T47D (cell line): Measurements from ENCODE around the gene C7orf33.

Experiments
- DNase-seq, 2 experiments: peaks; one replicate each; pipeline versions ENCODE4 v3.0.0 to v3.0.0-alpha.2; 2011 to 2012; ENCODE audit warnings: low read depth in 1 of 2, low spot score in 1 of 2
- JUND ChIP-seq: IDR thresholded peaks from 2 replicates; pipeline ENCODE4 v1.6.1; 2012; ENCODE audit warnings: low read depth
- in situ Hi-C: cut with HindIII; loops from 2 replicates; pipeline ENCODE4 v1.10.0; 2016; ENCODE audit warnings: low sequenced_read_pairs, low pct_unique_long_range_greater_than_20kb

The C7orf33 gene

DNA sequence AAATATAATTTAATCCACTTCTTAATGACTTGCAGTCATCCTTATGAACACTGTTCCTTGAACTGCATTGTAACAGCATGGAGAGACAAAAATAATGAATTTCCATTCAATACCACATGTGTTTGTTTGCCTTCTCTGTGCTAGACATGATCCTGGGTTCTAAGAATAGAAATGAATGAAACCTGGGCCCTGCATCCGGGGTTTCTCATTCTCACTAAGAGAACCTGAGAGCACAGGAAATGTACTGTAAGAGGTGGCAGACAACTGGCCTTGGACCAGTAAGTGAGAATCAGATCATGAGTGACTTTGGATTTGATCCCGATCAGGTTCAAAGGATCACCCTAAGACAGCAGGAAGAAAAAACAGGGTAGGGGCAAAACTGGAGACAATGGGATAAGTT is 70.9 kb downstream of the C7orf33 start:
- DNase-seq, result no peak
- TF ChIP-seq JUND, result no peak
- in situ Hi-C loops, result no loop called here

DNA sequence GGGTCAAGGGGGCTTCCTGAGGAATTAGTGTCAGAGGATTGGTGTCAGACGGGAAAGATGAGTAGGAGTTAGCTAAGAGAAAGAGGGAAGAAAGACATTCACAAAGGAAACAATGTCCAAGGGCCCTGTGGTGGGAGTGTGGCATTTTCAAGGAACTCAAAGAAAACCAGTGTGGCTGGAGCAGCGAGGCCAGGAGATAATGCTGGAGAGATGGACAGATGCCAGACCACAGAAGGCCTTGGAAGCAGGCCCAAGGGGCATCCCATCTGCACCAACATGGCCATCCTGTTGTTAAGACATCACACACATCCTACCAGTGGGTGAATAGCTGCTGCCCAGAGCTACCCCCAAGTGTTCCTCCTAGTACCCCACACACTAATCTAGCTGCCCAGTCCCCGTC is 72.1 kb downstream of the C7orf33 start:
- DNase-seq, result no peak
- in situ Hi-C loops, result no loop called here
- no peak for TF ChIP-seq JUND

DNA sequence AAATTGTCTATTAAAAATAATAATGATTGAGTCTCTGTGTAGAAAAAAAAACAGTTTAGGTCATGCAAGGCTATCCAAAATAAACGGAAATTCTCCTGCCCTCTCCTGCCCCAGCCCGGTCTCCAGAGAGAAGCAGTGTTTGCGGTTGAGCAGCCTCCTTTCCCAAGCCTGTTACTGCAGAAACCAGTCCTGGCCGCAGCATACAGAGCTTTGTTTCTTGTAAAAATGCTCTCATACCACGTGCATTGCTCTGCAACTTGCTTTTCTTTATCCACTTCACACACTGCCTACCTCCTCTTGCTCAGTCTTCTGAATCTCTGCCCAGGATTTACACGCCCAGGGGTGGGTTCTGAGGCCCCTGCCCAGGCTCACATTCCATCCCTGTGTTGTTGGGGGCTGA is 73.8 kb downstream of the C7orf33 start:
- DNase-seq, result no peak
- TF ChIP-seq JUND, result no peak
- in situ Hi-C loops, result no loop called here

DNA sequence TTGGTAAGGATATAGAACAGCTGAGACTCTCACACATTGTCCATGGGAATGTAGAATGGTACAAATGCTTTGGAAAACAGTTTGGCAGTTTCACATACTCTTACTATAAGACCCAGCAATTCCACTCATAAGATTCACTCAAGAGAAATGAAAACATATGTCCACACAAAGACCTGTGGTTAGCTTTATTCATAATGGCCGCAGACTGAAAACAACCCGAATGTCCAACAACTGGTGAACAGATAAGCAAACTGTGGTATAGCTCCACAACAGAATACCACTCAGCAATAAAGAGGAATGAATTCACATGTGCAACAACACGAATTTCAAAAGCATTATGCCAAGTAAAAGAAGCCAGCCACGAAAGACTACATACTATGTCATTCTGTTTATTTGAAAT is 74.7 kb downstream of the C7orf33 start:
- in situ Hi-C loops, result no loop called here
- TF ChIP-seq JUND, result no peak
- DNase-seq, result no peak
